Measurements from ENCODE around the gene NFRKB.

Gene NFRKB

DNA sequence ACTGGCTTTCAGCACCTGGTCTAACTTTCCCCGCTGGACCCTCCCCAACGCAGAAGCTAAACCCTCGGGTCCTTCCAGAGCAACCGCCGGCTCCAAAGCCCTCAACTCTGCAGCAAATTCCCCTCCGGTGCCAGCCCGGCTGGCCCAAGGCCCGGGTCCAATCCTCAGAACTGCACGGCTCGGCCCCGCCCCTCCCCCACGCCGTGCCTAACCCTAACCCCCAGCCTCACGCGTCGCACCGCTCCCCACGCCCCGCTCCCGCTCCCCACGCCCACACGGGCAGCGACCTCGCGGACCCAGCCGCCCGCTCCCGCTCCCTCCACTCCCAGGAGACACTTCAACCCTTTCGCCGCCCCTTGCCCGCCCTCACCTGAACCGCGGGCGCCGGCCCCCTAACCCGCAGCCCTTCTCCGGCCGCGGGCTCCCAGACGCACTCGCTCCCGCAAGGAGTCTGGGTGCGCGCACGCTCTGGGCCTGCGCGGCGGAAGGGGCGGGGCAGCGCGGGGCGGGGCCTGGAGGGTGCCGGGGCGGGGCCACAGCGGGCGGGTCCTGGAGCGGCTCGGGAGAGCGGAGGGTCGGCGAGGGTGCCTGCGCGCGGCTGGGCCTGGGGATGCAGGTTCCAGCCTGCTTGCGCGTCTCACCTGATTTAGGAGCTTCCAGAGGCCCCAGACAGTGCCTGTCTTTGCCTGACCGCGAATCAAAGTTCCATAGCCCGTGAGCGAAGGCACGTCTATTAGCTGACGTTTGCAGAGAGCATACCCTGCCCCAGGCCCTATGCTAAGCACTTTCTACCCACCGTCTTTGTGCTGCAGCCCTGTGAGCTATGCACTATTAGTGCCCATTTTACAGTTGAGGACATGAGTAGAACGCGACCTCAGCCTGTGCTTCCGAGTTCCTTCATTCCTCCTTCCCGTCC is at the start of gene NFRKB:
Gene NFRKB (minus strand): TSS at position 453 of the 916 bp plus-strand sequence. CDS start 2,729 bp downstream, outside the sequence.
- DNase-seq (ENCODE audit: low read depth, low spot score) = peak; percentile 67

DNA sequence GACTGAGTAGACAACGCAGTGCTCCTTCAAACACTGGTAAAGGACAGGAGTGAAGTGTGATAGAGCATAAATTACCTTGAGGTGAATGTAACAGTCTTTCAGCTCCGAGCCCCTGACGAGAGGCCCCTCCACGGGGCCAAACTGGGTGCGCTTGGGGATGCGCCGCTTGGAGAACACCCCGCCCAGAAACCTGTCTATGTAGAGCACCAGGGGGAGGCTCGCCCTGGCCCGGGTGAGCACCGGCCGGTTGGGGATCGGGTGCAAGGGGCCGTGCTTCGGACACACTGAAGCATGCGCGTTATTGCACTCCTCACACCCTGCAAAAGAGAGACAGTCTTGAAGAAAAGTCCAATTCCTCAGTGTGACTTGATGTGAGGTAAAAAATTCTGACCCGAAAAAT is 49.3 kb upstream of the NFRKB start:
- DNase-seq (ENCODE audit: low read depth, low spot score) = no peak

DNA sequence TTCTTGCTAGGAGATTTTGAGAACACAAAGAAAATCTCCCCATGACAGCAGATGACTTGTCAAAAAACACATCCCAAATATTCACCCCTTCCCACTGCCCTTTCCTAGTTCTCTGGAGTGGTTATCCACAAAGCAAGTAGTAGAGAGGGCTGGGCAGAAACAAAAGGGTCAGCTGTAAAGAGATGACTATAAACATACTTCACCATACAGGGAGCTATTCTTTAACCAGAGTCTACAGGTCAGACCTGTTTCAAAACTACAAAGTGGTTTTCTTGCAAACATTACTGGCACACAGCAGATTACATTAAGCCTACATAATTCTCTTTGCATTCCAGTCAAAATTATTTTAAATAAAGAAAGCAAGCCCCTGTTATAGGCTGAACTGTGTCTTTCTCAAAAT is 47.7 kb upstream of the NFRKB start:
- DNase-seq (ENCODE audit: low read depth, low spot score) = no peak

DNA sequence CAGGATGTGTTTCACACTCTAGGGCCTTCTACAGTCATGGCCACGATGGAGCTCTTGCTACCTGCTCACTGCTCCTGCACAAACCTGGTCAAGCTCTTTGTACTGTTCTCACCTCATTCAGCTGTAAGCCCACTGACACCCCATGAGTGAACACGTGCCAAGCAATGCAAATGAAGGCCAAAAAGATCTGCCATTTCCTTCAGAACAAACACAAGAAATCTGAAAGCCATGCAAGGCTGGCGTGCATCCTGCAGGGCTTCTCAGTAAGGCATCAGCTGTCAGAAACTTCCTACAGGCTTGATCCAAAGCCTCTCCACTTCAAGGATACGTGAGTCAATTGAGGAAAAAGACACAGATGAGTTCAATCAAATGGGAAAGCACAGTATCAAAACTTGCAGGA is 44.1 kb upstream of the NFRKB start:
- no peak for DNase-seq (ENCODE audit: low read depth, low spot score)

DNA sequence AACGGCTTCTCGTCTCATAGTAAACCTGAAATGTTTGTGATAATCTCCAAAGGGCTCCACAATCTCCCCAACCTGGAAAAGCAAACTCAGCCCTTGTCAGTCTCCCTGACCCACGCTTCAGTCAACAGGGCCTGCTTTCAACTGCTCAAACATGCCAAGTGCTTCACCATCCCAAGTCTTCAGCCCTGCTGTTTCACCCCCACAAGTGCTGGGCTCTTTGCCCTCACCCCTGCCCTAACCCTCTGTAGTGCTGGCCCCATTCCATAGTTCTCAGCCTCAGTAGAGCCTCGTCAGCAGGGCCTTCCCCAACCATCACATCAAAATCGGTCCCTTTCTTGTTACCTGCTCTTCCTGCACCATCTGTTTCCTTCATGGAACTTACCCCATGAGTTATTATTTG is 43.4 kb upstream of the NFRKB start:
- no peak for DNase-seq (ENCODE audit: low read depth, low spot score)

DNA sequence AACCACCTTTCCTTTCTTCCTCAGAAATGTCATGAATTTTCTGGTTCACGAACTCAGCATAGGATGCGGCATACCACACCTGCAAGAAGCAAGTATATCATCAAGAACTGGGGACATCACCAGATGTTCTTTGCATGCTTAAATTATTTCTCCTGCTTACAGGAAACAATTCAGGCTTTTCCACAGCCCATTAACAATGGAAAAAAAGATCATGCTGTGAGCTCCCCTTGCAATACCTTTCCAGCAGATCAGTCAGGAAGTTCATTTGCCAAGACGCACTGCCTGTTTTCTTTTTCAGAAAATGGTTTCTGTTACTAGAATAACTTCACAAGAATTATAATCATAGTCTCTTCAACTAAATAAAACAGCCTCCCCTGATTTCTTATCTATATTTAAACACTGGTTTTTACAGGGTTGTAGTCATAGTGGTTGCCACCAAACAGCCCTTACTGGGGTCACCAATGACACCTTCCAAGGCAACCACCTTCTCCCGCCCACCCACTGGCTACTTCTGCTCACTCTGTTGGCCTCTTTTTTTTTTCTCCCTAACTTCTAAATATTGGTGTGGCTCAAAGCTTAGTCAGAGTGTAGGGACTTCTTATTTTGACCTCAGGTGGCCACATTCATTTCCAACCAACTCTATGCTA is 42.3 kb upstream of the NFRKB start:
- no peak for DNase-seq (ENCODE audit: low read depth, low spot score)

DNA sequence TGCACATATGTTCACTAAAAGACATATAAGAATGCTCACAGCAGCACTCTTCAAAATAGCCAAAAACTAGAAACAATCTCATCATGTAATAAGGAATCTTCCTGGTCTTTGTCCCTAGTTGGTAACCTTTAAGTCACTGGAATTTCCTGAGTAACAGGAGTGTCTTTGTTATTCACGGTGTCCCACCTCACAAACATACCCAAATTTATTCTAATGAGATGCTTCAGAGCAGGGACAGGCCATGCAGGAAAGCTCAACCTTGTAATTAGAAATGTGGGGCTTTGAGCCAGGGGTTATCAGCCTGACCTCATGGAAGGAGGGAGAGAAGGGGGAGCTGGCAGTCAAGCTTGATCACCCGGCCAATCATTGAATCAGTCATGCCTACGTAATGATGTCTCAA is 40.3 kb upstream of the NFRKB start:
- DNase-seq (ENCODE audit: low read depth, low spot score) = no peak

DNA sequence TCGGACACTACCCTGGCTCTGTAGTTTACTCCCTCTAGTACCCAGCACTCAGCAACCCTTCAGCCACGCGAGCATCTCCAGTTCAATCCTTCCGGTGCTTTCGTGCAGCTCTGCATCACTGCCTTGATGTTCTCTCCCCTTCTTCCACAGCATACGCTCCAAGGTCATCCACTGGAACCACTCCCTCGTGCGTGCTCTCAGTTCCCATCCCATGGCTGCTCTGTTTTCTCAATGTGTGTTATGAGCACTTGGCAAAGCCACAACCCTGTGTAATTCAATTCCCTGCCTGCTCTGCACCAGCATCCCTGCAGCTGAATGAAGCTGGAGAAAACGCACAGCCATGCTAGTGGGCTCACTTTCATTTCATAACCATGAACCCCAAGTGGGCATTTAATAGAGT is 38.5 kb upstream of the NFRKB start:
- no peak for DNase-seq (ENCODE audit: low read depth, low spot score)

DNA sequence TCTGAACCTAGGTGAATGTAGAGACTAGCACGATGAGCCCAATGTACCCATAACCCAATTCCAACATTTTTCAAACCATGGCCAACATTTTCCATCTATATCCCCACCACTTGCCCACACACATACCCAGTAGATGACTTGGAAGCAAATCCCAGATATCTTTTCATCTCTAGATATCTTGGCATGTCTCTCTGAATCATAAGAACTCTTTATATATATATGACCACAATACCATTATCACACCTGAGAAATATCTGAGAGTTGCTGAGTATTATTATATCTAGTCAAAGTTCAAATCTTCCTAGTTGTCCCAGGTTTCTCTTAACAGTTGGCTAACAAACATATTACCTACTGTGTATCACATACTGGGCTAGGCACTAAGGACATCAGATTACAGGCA is 37.9 kb upstream of the NFRKB start:
- DNase-seq (ENCODE audit: low read depth, low spot score) = no peak

DNA sequence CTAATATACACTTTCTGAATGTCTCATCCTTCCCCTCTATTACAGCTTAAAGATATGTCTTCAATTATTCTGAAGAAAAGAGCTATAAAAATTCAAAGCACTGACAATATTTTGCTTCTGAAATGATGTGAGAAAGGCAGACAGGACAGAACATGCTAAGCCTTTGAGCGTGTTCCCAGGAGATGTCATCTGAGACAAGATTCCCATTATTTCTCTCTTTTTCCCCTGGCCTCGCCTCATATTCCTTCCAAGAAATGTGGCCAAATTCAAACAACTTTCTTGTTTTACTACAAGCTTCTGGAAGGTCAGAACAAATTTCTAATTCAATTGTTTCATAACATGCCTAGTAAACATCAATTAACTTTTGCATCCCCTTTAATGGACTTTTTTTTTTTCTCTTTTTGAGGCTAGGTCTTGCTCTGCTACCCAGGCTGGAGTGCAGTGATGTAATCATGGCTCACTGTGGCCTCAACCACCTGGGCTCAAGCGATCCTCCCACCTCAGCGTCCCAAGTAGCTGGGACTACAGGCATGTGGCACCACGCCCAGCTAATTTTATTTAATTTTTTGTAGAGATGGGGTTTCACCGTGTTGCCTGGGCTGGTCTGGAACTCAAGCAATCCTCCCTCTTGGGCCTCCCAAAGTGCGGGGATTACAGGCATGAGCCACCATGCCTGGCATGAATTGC is 37.1 kb upstream of the NFRKB start:
- no peak for DNase-seq (ENCODE audit: low read depth, low spot score)

DNA sequence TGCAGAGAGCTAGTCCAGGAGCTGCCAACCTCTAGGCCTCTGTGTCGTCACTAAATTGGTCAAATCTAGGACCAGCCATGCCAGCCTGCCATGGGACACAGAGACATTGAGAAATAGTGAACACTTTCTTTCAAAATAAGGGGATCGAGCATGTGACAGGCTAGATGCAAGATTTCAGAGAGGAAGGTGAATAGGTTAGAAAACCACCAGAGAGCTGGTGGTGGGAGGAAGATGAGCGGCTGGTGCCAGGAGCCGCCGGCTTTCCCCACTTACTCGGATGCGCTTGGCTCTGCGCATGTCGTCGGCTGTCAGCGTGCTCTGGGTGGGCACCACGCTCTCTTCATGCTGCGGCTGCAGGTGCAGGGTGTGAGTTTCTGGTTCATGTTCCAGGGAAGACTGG is 35.4 kb upstream of the NFRKB start:
- no peak for DNase-seq (ENCODE audit: low read depth, low spot score)

DNA sequence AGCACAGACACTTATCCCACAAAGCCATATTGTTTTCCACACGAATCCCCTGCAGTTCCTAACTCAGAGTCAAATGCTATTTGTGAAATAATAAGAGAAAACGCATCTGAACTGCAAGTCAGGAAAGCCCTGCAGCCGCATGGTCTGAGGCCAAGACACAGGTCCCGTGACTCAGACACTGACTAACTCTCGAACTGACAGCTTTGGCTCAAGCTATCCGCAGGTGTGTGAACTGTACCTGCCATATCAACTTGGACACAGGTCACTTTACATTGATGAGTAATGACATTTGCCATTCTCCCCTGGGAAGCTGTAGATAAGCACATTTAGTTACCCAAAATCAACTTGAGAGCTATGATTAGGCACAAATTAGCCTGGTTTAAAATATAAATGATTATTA is 34.9 kb upstream of the NFRKB start:
- DNase-seq (ENCODE audit: low read depth, low spot score) = no peak

DNA sequence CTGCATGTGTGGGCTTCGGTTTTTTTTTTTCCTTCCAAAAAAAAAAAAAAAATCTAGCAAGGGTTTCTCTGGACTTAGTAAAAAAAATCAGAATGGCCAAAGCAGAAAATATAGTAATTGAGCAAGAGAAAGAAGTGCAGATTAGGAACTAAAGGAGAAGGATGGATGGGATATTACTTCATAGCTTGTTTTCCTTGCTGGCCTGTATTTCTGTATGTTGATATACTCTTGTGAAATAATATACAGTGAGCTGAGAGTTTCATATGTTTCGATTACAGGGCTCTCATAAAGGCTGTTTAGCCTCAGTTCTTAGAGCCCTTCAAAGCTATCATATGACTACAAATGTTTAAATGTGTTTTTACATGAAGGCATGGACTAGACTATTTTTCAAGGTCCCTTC is 34.3 kb upstream of the NFRKB start:
- no peak for DNase-seq (ENCODE audit: low read depth, low spot score)

DNA sequence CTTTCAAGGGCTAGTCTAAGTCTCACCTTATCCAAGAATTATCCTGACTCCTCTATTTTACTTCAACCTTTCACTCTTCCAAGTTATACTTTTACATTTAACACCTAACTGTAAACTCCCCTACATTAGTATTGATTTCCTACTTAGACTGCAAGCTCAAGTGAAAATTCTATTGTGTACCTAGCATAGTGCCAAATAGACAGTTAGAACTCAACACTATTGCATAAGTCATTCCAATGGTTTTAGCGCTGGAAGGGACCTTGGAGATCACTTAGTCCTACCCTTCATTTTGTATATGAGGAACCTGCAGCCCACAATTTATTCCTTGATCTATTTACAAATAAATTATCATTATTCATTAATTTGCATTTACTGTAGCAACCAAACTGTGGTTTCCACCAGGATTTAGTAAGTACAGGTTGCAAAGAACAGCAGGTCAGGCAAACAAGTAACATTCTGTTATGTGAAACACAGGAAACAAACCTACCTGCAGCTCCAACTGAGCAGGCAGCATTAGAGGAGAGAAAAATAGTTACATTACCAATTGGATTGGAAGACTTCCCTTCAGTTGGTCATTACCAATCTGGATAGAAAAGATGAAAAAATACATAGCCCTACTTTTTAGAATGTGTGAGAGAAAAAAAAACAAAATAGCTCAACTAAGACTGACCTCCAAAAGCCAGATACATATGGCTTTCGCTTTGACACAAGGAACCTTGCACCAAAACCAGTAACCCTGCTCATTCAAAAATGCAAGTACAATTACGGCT is 33.7 kb upstream of the NFRKB start:
- no peak for DNase-seq (ENCODE audit: low read depth, low spot score)

DNA sequence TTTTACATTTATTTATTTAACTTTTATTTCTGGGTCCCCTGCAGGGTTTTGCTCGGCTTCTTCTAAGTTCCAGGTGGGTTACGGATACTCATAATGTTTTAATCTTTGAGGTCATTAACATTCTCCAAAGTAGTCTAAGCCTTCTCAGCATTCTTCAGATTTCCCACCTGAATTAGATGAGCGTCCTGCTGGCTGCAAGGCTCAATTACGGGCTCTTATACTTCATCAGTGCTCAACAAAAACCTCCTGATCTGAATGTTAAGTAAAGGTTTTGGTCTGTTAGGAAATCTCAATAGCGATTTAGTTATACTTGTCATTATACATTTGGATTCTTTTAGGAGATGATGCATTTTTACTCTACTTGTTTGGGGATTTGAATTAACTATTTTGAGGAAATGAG is 27.3 kb upstream of the NFRKB start:
- no peak for DNase-seq (ENCODE audit: low read depth, low spot score)

DNA sequence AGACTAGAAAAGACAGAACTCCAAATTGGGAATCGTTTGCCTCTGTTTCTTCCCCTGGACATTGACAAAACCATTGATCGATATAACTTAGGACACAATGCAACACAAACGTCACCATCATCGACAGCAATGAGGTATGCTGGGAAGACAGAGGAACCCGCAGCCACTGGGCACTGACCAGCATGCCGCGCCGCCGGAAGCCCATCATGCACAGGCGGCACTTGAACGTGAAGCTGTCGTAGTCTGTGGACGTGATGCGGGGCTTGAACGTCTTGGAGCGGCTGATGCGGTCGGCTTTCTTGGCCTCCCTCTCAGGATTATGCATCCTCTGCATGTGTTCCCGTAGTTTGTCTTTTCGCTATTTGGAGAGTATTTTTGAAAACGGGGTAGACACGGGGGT is 23.0 kb upstream of the NFRKB start:
- DNase-seq (ENCODE audit: low read depth, low spot score) = no peak

DNA sequence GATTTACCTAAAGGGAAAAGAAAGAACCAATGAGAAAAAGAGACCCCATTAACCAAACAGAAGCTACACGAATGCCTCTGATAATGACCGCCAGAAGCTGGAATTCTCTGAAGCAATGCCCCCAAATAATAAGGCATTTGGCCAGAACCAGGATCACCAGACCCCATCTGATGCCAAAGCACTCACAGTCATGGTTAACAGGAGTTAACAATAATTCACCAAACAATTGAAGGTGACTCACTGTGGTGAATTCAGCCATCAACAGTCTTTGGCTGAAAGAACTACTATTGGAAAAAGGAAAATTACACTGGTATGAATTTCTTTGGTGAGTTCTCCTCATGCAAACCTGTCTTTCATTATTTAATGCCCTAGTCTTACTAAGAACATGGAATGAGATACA is 21.9 kb upstream of the NFRKB start:
- DNase-seq (ENCODE audit: low read depth, low spot score) = no peak

DNA sequence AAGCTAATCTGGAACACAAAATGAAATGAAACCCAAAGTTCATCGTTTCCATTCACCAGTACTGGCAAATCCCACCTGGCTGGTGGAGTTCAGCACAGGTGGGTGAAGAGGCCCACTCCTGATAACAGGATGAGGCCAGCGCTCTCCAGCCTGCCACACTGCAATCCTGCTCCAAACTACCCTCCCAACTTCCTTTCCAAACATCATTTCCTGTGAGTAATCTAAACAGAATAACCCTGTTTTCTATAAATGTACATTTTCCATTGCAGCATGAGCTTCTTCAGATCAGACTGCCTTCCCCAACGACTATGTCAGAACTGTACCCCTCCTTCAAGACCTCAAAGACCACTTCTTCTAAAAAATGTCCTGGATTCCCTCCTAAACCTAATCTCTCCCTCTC is 15.9 kb upstream of the NFRKB start:
- DNase-seq (ENCODE audit: low read depth, low spot score) = no peak

DNA sequence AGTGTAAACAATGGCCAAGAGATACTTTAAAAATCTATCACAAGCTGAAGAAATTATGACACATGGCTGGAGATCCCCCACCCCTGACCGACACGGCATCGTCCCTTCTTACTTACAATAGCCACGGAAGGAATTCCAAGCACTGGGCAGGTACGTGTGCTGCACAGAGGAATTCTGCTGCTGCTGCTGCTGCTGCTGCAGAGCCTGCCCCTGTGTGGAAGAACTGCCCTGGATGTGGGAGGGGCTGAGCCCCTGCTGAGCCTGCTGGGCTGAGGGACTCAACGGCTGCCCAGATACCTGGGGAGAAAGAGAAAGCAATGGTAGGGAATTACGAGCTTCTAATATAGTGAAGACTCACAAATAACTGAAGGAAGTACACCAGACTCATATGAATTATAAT is 15.0 kb upstream of the NFRKB start:
- no peak for DNase-seq (ENCODE audit: low read depth, low spot score)

DNA sequence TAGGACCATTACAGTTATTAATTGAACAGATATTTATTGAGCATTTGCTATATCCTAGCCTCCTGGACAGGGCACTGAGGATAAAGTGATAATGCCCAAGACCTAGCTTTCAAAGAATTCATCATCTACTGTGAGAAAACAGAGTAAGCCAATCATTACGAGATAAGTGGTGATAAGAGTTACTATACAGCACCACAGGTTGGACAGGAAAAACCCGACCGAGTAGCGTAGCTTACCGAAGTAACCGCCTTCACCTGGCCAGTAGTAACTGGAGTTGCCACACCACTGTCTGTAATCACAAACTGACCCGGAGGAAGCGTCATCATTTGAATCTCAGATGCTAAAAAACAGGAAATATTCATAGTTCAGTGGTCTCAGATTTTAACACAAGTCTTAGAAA is 10.0 kb upstream of the NFRKB start:
- no peak for DNase-seq (ENCODE audit: low read depth, low spot score)

DNA sequence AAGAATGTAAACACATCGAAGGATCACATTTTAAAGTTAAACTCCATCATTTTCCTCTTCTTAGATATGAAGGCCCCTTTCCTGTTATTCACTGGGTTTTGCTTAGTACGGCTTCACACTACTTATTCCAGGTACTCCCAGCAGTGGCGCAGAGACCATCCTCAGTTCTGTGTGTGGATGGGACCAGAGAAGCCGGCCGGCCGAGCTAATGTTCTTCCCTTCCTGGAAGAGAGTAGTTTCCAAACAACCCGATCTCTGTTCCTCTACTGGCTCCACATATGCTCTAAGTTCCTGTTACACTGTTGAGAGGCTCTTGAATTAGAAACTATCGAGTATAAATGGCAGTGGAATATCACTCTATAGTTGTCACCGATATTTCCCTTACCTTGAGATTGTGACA is 684 bp upstream of the NFRKB start:
- no peak for DNase-seq (ENCODE audit: low read depth, low spot score)
